Naive thymus-derived CD4-positive, alpha-beta T cell (primary cell): ENCODE results near the gene CGRRF1. TPM values are rescaled to one million over a fixed set of nuclear protein-coding genes. Genes with fewer than 3 reads are reported as not detected.

Experiments
- ATAC-seq: fragments of 150-1000 bp; cut with Tn5 transposase; 2 replicates; pipeline ENCODE4 v1.10.0; 2021; ENCODE audit warnings: mild to moderate bottlenecking, moderate library complexity
- CTCF ChIA-PET: fragments of 350-600 bp; sonication (Branson Sonifier 250); formaldehyde crosslinking; loops from one replicate; lab custom pipeline; 2021; ENCODE audit warnings: antibody characterized with exemption; lab: Charles Lee
- POLR2A ChIA-PET: fragments of 350-600 bp; sonication (Branson Sonifier 250); formaldehyde crosslinking; loops from one replicate; lab custom pipeline; 2021; ENCODE audit warnings: antibody characterized with exemption, inconsistent platforms; lab: Charles Lee
- DNase-seq, 9 donors: peaks; one replicate each; pipeline versions ENCODE4 v3.0.0 to v3.0.0-alpha.2; 2020 to 2022; ENCODE audit warnings: mixed read lengths in 1 of 9
- H3K27ac ChIP-seq: one replicate; pipeline ENCODE4 v1.7.0; 2013; ENCODE audit warnings: mild to moderate bottlenecking, low read depth, low read length, moderate library complexity
- H3K27me3 ChIP-seq, 2 donors: one replicate each; pipeline ENCODE4 v1.7.0; 2013; ENCODE audit warnings: low read length in 2 of 2, mild to moderate bottlenecking in 2 of 2, moderate library complexity in 2 of 2; ENCODE audit not compliant: control insufficient read depth in 2 of 2, insufficient read depth in 2 of 2
- H3K36me3 ChIP-seq, 3 experiments: 1 replicate in 2 of 3; 2 replicates in 1 of 3; pipeline ENCODE4 v1.7.0; 2013; ENCODE audit warnings: low read length in 3 of 3, mild to moderate bottlenecking in 3 of 3, moderate library complexity in 1 of 3; ENCODE audit not compliant: insufficient read depth in 3 of 3, control insufficient read depth in 2 of 3
- H3K4me1 ChIP-seq, 2 donors: one replicate each; pipeline ENCODE4 v1.7.0; 2013; ENCODE audit warnings: low read length in 2 of 2, mild to moderate bottlenecking in 2 of 2, moderate library complexity in 1 of 2; ENCODE audit not compliant: control insufficient read depth in 2 of 2, insufficient read depth in 2 of 2
- H3K4me3 ChIP-seq: 2 replicates; pipeline ENCODE4 v1.7.0; 2013; ENCODE audit warnings: mild to moderate bottlenecking, low read length
- H3K9me3 ChIP-seq, 3 experiments: 1 replicate in 2 of 3; 2 replicates in 1 of 3; pipeline ENCODE4 v1.7.0; 2013; ENCODE audit warnings: low read length in 3 of 3; ENCODE audit not compliant: control insufficient read depth in 2 of 3
- H3K27ac Mint-ChIP-seq, 9 donors: one replicate each; pipeline ENCODE4 v1.8.0; 2020 to 2022; ENCODE audit warnings: mixed read lengths in 9 of 9, mild to moderate bottlenecking in 8 of 9, moderate library complexity in 5 of 9, inconsistent platforms in 2 of 9
- H3K27me3 Mint-ChIP-seq, 5 donors: one replicate each; pipeline ENCODE4 v1.8.0; 2021 to 2022; ENCODE audit warnings: mixed read lengths in 5 of 5, mild to moderate bottlenecking in 1 of 5
- H3K36me3 Mint-ChIP-seq, 5 donors: one replicate each; pipeline ENCODE4 v1.8.0; 2020 to 2022; ENCODE audit warnings: mixed read lengths in 5 of 5, mild to moderate bottlenecking in 3 of 5, inconsistent platforms in 1 of 5
- H3K4me1 Mint-ChIP-seq, 7 donors: one replicate each; pipeline ENCODE4 v1.8.0; 2020 to 2022; ENCODE audit warnings: mixed read lengths in 7 of 7, mild to moderate bottlenecking in 3 of 7, inconsistent platforms in 1 of 7
- H3K4me3 Mint-ChIP-seq, 10 donors: one replicate each; pipeline ENCODE4 v1.8.0; 2020 to 2022; ENCODE audit warnings: mild to moderate bottlenecking in 10 of 10, mixed read lengths in 10 of 10, moderate library complexity in 6 of 10, inconsistent platforms in 2 of 10
- H3K9me3 Mint-ChIP-seq, 11 donors: one replicate each; pipeline ENCODE4 v1.8.0; 2020 to 2022; ENCODE audit warnings: mixed read lengths in 11 of 11, mild to moderate bottlenecking in 4 of 11, inconsistent platforms in 1 of 11, moderate library complexity in 1 of 11
- intact Hi-C, 2 donors: fragments of 100-400 bp; cut with micrococcal nuclease; formaldehyde crosslinking; loops; one replicate each; pipeline ENCODE4 v1.15.1; 2023
- polyA plus RNA-seq, 2 donors: library from polyadenylated mRNA; unstranded; fragments of 300-500 nt; fragmentation: Illumina TruSeq; gene quantifications; one replicate each; pipeline ENCODE4 v1.2.3, GENCODE V29; 2021
- total RNA-seq, 6 experiments: library from RNA in 5 of 6; stranded (reverse) in 5 of 6; gene quantifications; 1 replicate in 5 of 6; 2 replicates in 1 of 6; pipeline ENCODE4 v1.2.3 and lab custom pipeline; 2021 to 2026

The CGRRF1 gene
- total and polyA plus RNA-seq, 7 experiments from 2014 or later, result 11.2 to 24.1 (median 17.9) TPM

GRCh38 chr14:54503486-54503885 lies 6.2 kb upstream of the CGRRF1 start:
- H3K4me1 ChIP-seq, result no peaks in the 10 kb centered on the region
- Mint-ChIP-seq H3K36me3 (no peaks in the 10 kb centered on the region), H3K27ac (no peak overlapping the region), H3K9me3 (no peaks in the 10 kb centered on the region), H3K4me3 (no peak overlapping the region), H3K4me1 (no peaks in the 10 kb centered on the region), H3K27me3 (peaks cover under 1 to 37% (median 9%) of the 10 kb centered on the region in 5 donors)
- DNase-seq (no peak), ATAC-seq (peak; percentile 59)
- no peak overlapping the region for H3K27ac ChIP-seq
- CTCF ChIA-PET, result interaction anchor here (0.7 kb wide), 1 partner anchor 61 kb away, joined by 3 read pairs; no protein-coding TSS in a partner anchor
- intact Hi-C loops, result loop anchor here in 1 of 2 donors (1.0 to 10.0 kb wide), 2 partner anchors 271 to 911 kb away; partner anchors contain the start of gene ATG14
- no peaks in the 10 kb centered on the region for H3K9me3 ChIP-seq
- H3K27me3 ChIP-seq, result no peaks in the 10 kb centered on the region
- no peaks in the 10 kb centered on the region for H3K36me3 ChIP-seq
- POLR2A ChIA-PET, result no interaction called here
- no peak overlapping the region for H3K4me3 ChIP-seq

- peaks cover 11% of the 10 kb centered on the region in 2 donors for H3K4me1 ChIP-seq
- CTCF ChIA-PET, result no interaction called here
- peaks cover 0 to 5% (median 0%) of the 10 kb centered on the region in 3 experiments for H3K9me3 ChIP-seq
- no peaks in the 10 kb centered on the region for H3K27me3 Mint-ChIP-seq
- peaks cover 0 to 6% (median 0%) of the 10 kb centered on the region in 3 experiments for H3K36me3 ChIP-seq
- H3K36me3 Mint-ChIP-seq, result peaks cover 4 to 42% (median 28%) of the 10 kb centered on the region in 5 donors
- ATAC-seq, result no peak
- no peak overlapping the region for H3K27ac ChIP-seq
- POLR2A ChIA-PET, result no interaction called here
- H3K9me3 Mint-ChIP-seq, result peaks cover 0 to 29% (median 9%) of the 10 kb centered on the region in 11 donors
- no peaks in the 10 kb centered on the region for H3K27me3 ChIP-seq
- H3K4me3 ChIP-seq, result no peak overlapping the region
- peak overlapping the region in 6 of 10 donors; percentile 16 to 96 (median 54) for H3K4me3 Mint-ChIP-seq
- intact Hi-C loops, result loop anchor here in 1 of 2 donors (1.0 kb wide), 1 partner anchor 68 kb away; no protein-coding TSS in a partner anchor
- H3K27ac Mint-ChIP-seq, result peak overlapping the region in 6 of 9 donors; percentile 1 to 53 (median 31)
- no peak for DNase-seq
- H3K4me1 Mint-ChIP-seq, result peaks cover 33 to 71% (median 59%) of the 10 kb centered on the region in 7 donors
These were observed 2.7 kb downstream of the CGRRF1 start for GRCh38 chr14:54512393-54512792.

- ChIA-PET POLR2A (no interaction called here), CTCF (interaction anchor here (0.5 kb wide), 1 partner anchor 49 kb away, joined by 3 read pairs; no protein-coding TSS in a partner anchor)
- H3K4me1 ChIP-seq, result peaks cover 6 to 7% of the 10 kb centered on the region in 2 donors
- Mint-ChIP-seq H3K27me3 (no peaks in the 10 kb centered on the region), H3K4me3 (no peak overlapping the region), H3K27ac (peak overlapping the region in 1 of 9 donors; percentile 5), H3K4me1 (peaks cover 24 to 73% (median 59%) of the 10 kb centered on the region in 7 donors), H3K9me3 (peaks cover 0 to 29% (median 9%) of the 10 kb centered on the region in 11 donors), H3K36me3 (peaks cover 4 to 61% (median 35%) of the 10 kb centered on the region in 5 donors)
- no peak overlapping the region for H3K27ac ChIP-seq
- H3K9me3 ChIP-seq, result peaks cover 0 to 5% (median 0%) of the 10 kb centered on the region in 3 experiments
- no peaks in the 10 kb centered on the region for H3K36me3 ChIP-seq
- no peak for ATAC-seq
- intact Hi-C loops, result no loop called here
- no peak overlapping the region for H3K4me3 ChIP-seq
- no peak for DNase-seq
- no peaks in the 10 kb centered on the region for H3K27me3 ChIP-seq
These were observed 6.0 kb downstream of the CGRRF1 start for GRCh38 chr14:54515670-54516069.

GRCh38 chr14:54516709-54517108 lies 7.0 kb downstream of the CGRRF1 start:
- peak overlapping the region in 2 of 9 donors; percentile 2 to 40 for H3K27ac Mint-ChIP-seq
- H3K9me3 ChIP-seq, result peaks cover 0 to 5% (median 0%) of the 10 kb centered on the region in 3 experiments
- no peak overlapping the region for H3K27ac ChIP-seq
- H3K36me3 Mint-ChIP-seq, result peaks cover 4 to 61% (median 35%) of the 10 kb centered on the region in 5 donors
- CTCF ChIA-PET, result no interaction called here
- H3K4me1 Mint-ChIP-seq, result peaks cover 16 to 62% (median 52%) of the 10 kb centered on the region in 7 donors
- H3K27me3 ChIP-seq, result no peaks in the 10 kb centered on the region
- no peaks in the 10 kb centered on the region for H3K4me1 ChIP-seq
- peaks cover 0 to 29% (median 9%) of the 10 kb centered on the region in 11 donors for H3K9me3 Mint-ChIP-seq
- POLR2A ChIA-PET, result no interaction called here
- intact Hi-C loops, result no loop called here
- H3K36me3 ChIP-seq, result no peaks in the 10 kb centered on the region
- ATAC-seq, result no peak
- no peak overlapping the region for H3K4me3 ChIP-seq
- H3K27me3 Mint-ChIP-seq, result no peaks in the 10 kb centered on the region
- no peak overlapping the region for H3K4me3 Mint-ChIP-seq
- no peak for DNase-seq

GRCh38 chr14:54524410-54524809 lies 14.7 kb downstream of the CGRRF1 start:
- peaks cover 5 to 44% (median 16%) of the 10 kb centered on the region in 5 donors for H3K36me3 Mint-ChIP-seq
- ChIA-PET POLR2A (no interaction called here), CTCF (no interaction called here)
- Histone ChIP-seq H3K4me1 (no peaks in the 10 kb centered on the region), H3K27me3 (no peaks in the 10 kb centered on the region), H3K9me3 (no peaks in the 10 kb centered on the region), H3K36me3 (peaks cover 0 to 36% (median 4%) of the 10 kb centered on the region in 3 experiments), H3K4me3 (no peak overlapping the region), H3K27ac (no peak overlapping the region)
- H3K27ac Mint-ChIP-seq, result peak overlapping the region in 1 of 9 donors; percentile 19
- DNase-seq (no peak), ATAC-seq (no peak)
- H3K4me1 Mint-ChIP-seq, result peaks cover 0 to 24% (median 8%) of the 10 kb centered on the region in 7 donors
- intact Hi-C loops, result no loop called here
- no peaks in the 10 kb centered on the region for H3K27me3 Mint-ChIP-seq
- no peaks in the 10 kb centered on the region for H3K9me3 Mint-ChIP-seq
- H3K4me3 Mint-ChIP-seq, result no peak overlapping the region

GRCh38 chr14:54528973-54529372 lies 19.3 kb downstream of the CGRRF1 start:
- Mint-ChIP-seq H3K27me3 (no peaks in the 10 kb centered on the region), H3K4me1 (peaks cover 0 to 10% (median 0%) of the 10 kb centered on the region in 7 donors), H3K27ac (no peak overlapping the region), H3K4me3 (no peak overlapping the region), H3K36me3 (peaks cover 5 to 25% (median 12%) of the 10 kb centered on the region in 5 donors), H3K9me3 (no peaks in the 10 kb centered on the region)
- intact Hi-C loops, result no loop called here
- peaks cover 4 to 23% (median 6%) of the 10 kb centered on the region in 3 experiments for H3K36me3 ChIP-seq
- POLR2A ChIA-PET, result no interaction called here
- ATAC-seq, result no peak
- no peaks in the 10 kb centered on the region for H3K27me3 ChIP-seq
- CTCF ChIA-PET, result interaction anchor here (0.7 to 0.9 kb wide), 2 partner anchors 20 to 490 kb away, joined by 3 to 5 read pairs; no protein-coding TSS in a partner anchor
- H3K27ac ChIP-seq, result no peak overlapping the region
- no peak overlapping the region for H3K4me3 ChIP-seq
- H3K4me1 ChIP-seq, result no peaks in the 10 kb centered on the region
- H3K9me3 ChIP-seq, result no peaks in the 10 kb centered on the region
- DNase-seq, result no peak
